PFSK-1 (cell line): ENCODE data around the gene CCT2.

ENCODE experiments used
- FOXP2 ChIP-seq: optimal IDR thresholded peaks from 2 replicates; pipeline ENCODE3; 2011; ENCODE audit warnings: borderline replicate concordance, control low read depth, inconsistent platforms; ENCODE audit not compliant: insufficient read depth; ENCODE audit errors: extremely low read length, extremely low read depth
- POLR2AphosphoS5 ChIP-seq: IDR thresholded peaks from 2 replicates; pipeline ENCODE4 v1.6.1; 2012; ENCODE audit warnings: low read depth, mild to moderate bottlenecking, control low read depth, low read length, moderate library complexity
- SIN3A ChIP-seq: IDR thresholded peaks from 2 replicates; pipeline ENCODE4 v1.6.1; 2012; ENCODE audit warnings: mild to moderate bottlenecking, low read length, moderate library complexity, borderline replicate concordance; ENCODE audit not compliant: insufficient read depth
- TAF1 ChIP-seq: IDR thresholded peaks from 2 replicates; pipeline ENCODE4 v1.6.1; 2012; ENCODE audit warnings: low read length, control low read depth, borderline replicate concordance; ENCODE audit not compliant: insufficient read depth
- TF ChIP-seq, protein P1 (sequence below), 2 experiments: IDR thresholded peaks; 2 replicates each; pipeline versions ENCODE4 v1.6.1 to v1.8.0; 2011 to 2012; ENCODE audit warnings: low read depth in 2 of 2, low read length in 2 of 2, control low read depth in 1 of 2, inconsistent platforms in 1 of 2, mild to moderate bottlenecking in 1 of 2, moderate library complexity in 1 of 2; ENCODE audit not compliant: insufficient read depth in 1 of 2

Gene CCT2

DNA sequence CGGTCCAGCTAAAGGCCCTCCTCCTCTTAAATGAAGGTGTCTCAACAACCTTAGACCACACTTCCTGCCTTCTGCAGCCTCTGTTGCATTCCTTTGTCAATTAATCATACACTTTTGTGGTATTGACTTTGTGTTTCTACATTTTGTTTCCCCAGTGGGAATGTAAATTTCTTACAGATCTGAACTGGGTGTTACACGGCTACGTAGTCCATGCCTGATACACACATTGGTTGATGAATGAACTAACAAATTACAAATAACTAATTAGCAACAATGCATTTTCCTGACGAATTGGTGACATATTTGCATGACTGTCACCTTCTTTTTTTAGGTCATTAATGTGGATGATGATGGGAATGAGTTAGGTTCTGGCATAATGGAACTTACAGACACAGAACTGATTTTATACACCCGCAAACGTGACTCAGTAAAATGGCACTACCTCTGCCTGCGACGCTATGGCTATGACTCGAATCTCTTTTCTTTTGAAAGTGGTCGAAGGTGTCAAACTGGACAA lies 15.2 kb upstream of the CCT2 start:
- TF ChIP-seq POLR2AphosphoS5 (no peak), SIN3A (no peak), TAF1 (no peak), FOXP2 (no peak)
- TF ChIP-seq, protein P1, sequence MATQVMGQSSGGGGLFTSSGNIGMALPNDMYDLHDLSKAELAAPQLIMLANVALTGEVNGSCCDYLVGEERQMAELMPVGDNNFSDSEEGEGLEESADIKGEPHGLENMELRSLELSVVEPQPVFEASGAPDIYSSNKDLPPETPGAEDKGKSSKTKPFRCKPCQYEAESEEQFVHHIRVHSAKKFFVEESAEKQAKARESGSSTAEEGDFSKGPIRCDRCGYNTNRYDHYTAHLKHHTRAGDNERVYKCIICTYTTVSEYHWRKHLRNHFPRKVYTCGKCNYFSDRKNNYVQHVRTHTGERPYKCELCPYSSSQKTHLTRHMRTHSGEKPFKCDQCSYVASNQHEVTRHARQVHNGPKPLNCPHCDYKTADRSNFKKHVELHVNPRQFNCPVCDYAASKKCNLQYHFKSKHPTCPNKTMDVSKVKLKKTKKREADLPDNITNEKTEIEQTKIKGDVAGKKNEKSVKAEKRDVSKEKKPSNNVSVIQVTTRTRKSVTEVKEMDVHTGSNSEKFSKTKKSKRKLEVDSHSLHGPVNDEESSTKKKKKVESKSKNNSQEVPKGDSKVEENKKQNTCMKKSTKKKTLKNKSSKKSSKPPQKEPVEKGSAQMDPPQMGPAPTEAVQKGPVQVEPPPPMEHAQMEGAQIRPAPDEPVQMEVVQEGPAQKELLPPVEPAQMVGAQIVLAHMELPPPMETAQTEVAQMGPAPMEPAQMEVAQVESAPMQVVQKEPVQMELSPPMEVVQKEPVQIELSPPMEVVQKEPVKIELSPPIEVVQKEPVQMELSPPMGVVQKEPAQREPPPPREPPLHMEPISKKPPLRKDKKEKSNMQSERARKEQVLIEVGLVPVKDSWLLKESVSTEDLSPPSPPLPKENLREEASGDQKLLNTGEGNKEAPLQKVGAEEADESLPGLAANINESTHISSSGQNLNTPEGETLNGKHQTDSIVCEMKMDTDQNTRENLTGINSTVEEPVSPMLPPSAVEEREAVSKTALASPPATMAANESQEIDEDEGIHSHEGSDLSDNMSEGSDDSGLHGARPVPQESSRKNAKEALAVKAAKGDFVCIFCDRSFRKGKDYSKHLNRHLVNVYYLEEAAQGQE (IDR thresholded peaks at IDR 0.05; ENCODE audit: insufficient read depth in 1 of 2, low read depth in 2 of 2, low read length in 2 of 2): no peak

DNA sequence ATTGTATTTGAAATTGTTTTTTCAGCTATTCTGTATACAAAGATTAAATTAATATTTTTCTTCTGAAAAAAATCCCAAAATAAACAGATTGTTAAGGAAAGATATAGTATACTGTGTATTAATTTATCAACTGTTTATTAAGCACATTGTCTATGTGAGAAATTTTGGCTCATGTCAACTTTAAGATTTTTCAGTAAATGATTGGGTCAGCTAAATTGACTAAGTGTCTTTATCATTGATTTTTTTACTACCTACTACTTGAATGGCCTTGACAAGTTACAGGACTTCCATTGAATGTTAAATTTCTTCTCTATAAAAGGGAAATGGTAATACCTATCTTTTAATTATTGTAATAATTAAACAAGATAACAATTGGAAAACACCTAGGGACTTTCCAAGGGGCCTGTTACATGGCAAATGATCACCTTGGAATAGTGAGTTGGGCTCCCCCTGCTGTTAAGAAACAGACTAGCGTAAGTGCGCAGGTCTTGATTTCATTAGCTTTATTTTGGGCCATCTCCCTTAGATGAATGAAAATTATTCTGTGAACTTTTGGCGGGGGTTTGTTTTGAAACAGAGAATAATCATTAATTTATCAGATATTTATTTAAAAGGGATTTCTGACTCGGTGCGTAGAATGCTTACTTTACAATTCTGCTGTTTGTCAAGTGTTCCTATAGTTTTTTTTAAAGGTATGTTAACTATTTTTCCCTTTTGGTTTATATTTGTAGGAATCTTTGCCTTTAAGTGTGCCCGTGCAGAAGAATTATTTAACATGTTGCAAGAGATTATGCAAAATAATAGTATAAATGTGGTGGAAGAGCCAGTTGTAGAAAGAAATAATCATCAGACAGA lies 14.5 kb upstream of the CCT2 start:
- TF ChIP-seq, protein P1 (IDR thresholded peaks at IDR 0.05; ENCODE audit: insufficient read depth in 1 of 2, low read depth in 2 of 2, low read length in 2 of 2): no peak
- TF ChIP-seq TAF1 (no peak), FOXP2 (no peak)

DNA sequence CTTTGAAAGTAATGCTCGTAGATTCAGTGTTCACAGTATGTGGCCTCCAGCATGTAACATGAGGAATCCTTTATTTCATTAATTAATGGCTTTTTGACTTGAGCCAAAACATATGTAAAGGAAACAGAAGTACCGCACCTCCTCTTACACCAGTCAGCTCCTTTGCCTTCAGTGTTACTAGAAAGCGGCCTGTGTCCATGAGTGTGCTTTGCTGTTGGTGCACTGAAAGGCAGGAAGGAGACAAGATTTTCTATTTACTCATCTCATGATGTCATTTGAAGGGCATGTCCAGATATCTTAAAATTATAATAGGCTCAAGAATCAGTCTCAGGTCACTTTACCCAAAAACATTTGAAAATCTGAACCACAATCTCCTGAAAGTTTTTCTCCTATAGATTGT lies 9.9 kb upstream of the CCT2 start:
- TF ChIP-seq FOXP2 (no peak), SIN3A (no peak), POLR2AphosphoS5 (no peak), TAF1 (no peak)
- TF ChIP-seq, protein P1 (IDR thresholded peaks at IDR 0.05; ENCODE audit: insufficient read depth in 1 of 2, low read depth in 2 of 2, low read length in 2 of 2): no peak

DNA sequence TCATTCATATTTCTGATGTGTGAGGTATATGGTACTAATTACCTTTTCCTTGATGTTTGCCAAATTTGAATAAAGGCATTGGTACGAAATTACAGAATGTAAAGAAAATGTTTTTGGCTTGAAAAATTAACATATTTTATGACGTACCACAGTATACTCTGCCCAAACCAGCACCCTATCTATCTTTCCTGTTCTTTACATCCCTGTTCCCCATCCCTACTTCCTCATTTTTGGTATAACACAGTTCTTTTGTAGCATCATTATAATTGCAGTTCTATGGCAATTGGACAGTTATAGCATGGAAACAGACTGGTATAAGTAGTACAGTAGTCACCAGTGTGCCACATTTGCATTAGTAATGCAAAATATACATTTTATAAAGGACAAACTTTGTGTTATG lies 7.0 kb upstream of the CCT2 start:
- TF ChIP-seq SIN3A (no peak), FOXP2 (no peak), TAF1 (no peak), POLR2AphosphoS5 (no peak)
- TF ChIP-seq, protein P1 (IDR thresholded peaks at IDR 0.05; ENCODE audit: insufficient read depth in 1 of 2, low read depth in 2 of 2, low read length in 2 of 2): no peak
